H1 (cell line): ENCODE measurements around the gene FARP2. TPM values are rescaled to one million over a fixed set of nuclear protein-coding genes. Genes with fewer than 3 reads are reported as not detected.

Source experiments
- CTCF ChIA-PET: fragments of 300-600 bp; sonication (Branson Sonifier 250); formaldehyde crosslinking; loops from one replicate; lab custom pipeline; 2021; ENCODE audit not compliant: partially characterized antibody; lab: Charles Lee
- POLR2A ChIA-PET: fragments of 300-600 bp; sonication (Branson Sonifier 250); formaldehyde crosslinking; loops from one replicate; lab custom pipeline; 2021; ENCODE audit warnings: inconsistent platforms; ENCODE audit not compliant: partially characterized antibody; lab: Charles Lee
- DNase-seq, 2 experiments: peaks; one replicate each; pipeline versions ENCODE4 v3.0.0 to v3.0.0-alpha.2; 2010 to 2022; ENCODE audit warnings: low spot score in 2 of 2, low read depth in 1 of 2, mixed read lengths in 1 of 2
- FAIRE-seq: peaks from 2 replicates; lab custom pipeline; 2011; peaks lifted over from hg19 to GRCh38; lab: Jason Lieb, UNC
- H2AFZ ChIP-seq: 2 replicates; pipeline ENCODE4 v1.8.1; 2012; ENCODE audit warnings: low read length, inconsistent platforms
- H2AK5ac ChIP-seq: 2 replicates; pipeline ENCODE4 v1.6.1; 2013; ENCODE audit warnings: low read depth, low read length
- H2BK120ac ChIP-seq: replicated peaks from 2 replicates; pipeline ENCODE3; 2013; ENCODE audit warnings: low read depth, low read length, inconsistent platforms
- H2BK12ac ChIP-seq: 2 replicates; pipeline ENCODE4 v1.6.1; 2013; ENCODE audit warnings: low read depth, low read length
- H2BK15ac ChIP-seq: 2 replicates; pipeline ENCODE4 v1.6.1; 2013; ENCODE audit warnings: low read length
- H2BK20ac ChIP-seq: 2 replicates; pipeline ENCODE4 v1.6.1; 2013; ENCODE audit warnings: low read length
- H2BK5ac ChIP-seq: 2 replicates; pipeline ENCODE4 v1.6.1; 2013; ENCODE audit warnings: low read depth, low read length
- H3K14ac ChIP-seq: 2 replicates; pipeline ENCODE4 v1.6.1; 2013; ENCODE audit warnings: inconsistent platforms; ENCODE audit not compliant: insufficient read length
- H3K18ac ChIP-seq: 2 replicates; pipeline ENCODE4 v1.6.1; 2013; ENCODE audit warnings: low read length; ENCODE audit errors: extremely low read depth
- H3K23ac ChIP-seq: 2 replicates; pipeline ENCODE4 v1.6.1; 2013; ENCODE audit warnings: inconsistent platforms; ENCODE audit not compliant: insufficient read length
- H3K23me2 ChIP-seq: 2 replicates; pipeline ENCODE4 v1.6.1; 2013; ENCODE audit warnings: low read depth, low read length
- H3K27ac ChIP-seq: 2 replicates; pipeline ENCODE4 v1.6.1; 2011; ENCODE audit warnings: low read depth, low read length, inconsistent platforms
- H3K27me3 ChIP-seq, 4 experiments: replicated peaks in 1 of 4; 1 replicate in 1 of 4; 2 replicates in 3 of 4; pipeline versions ENCODE4 v1.6.1 to v1.8.1; 2011 to 2013; ENCODE audit warnings: low read length in 3 of 4, mild to moderate bottlenecking in 3 of 4, inconsistent platforms in 2 of 4, mixed read lengths in 2 of 4, moderate library complexity in 1 of 4; ENCODE audit not compliant: control insufficient read depth in 3 of 4, insufficient read depth in 3 of 4; ENCODE audit errors: extremely low read depth in 1 of 4
- H3K36me3 ChIP-seq, 4 experiments: 2 replicates each; pipeline versions ENCODE4 v1.6.1 to v1.8.1; 2011 to 2013; ENCODE audit warnings: mild to moderate bottlenecking in 4 of 4, low read length in 3 of 4, moderate library complexity in 2 of 4, control low read depth in 1 of 4, inconsistent platforms in 1 of 4; ENCODE audit not compliant: insufficient read depth in 4 of 4, control insufficient read depth in 2 of 4
- H3K4ac ChIP-seq: replicated peaks from 2 replicates; pipeline ENCODE3; 2013; ENCODE audit warnings: low read length, low read depth, mixed read lengths, inconsistent platforms; ENCODE audit not compliant: insufficient read length
- H3K4me1 ChIP-seq, 4 experiments: replicated peaks in 1 of 4; 1 replicate in 1 of 4; 2 replicates in 3 of 4; pipeline versions ENCODE4 v1.6.1 to v1.8.1; 2011 to 2013; ENCODE audit warnings: low read length in 3 of 4, inconsistent platforms in 2 of 4, mixed read lengths in 1 of 4; ENCODE audit not compliant: insufficient read depth in 4 of 4, control insufficient read depth in 3 of 4
- H3K4me2 ChIP-seq, 2 experiments: 2 replicates each; pipeline versions ENCODE4 v1.6.1 to v1.8.1; 2011 to 2013; ENCODE audit warnings: low read depth in 2 of 2, low read length in 2 of 2, control low read depth in 1 of 2, inconsistent platforms in 1 of 2, mild to moderate bottlenecking in 1 of 2; ENCODE audit not compliant: insufficient read depth in 1 of 2
- H3K4me3 ChIP-seq, 4 experiments: fragments of 200-600, 300-600 bp in 1 of 4; sonication (generic), shearing (Covaris generic), sonication (Bioruptor Twin) in 1 of 4; 2 replicates each; pipeline versions ENCODE4 v1.5.1 to v1.8.1; 2011 to 2016; ENCODE audit warnings: low read length in 4 of 4, low read depth in 3 of 4, control low read depth in 2 of 4, inconsistent platforms in 2 of 4, mild to moderate bottlenecking in 2 of 4, mixed read lengths in 1 of 4, moderate library complexity in 1 of 4; ENCODE audit not compliant: insufficient read depth in 2 of 4; ENCODE audit errors: extremely low read depth in 1 of 4
- H3K56ac ChIP-seq: replicated peaks from 2 replicates; pipeline ENCODE3; 2013; ENCODE audit warnings: low read depth, mild to moderate bottlenecking, mixed read lengths, low read length, inconsistent platforms; ENCODE audit not compliant: insufficient read length
- H3K79me1 ChIP-seq: 2 replicates; pipeline ENCODE4 v1.6.1; 2013; ENCODE audit warnings: low read depth, low read length, control low read depth
- H3K79me2 ChIP-seq, 2 experiments: 2 replicates each; pipeline versions ENCODE4 v1.6.1 to v1.8.1; 2012 to 2013; ENCODE audit warnings: low read length in 2 of 2, mild to moderate bottlenecking in 2 of 2, inconsistent platforms in 1 of 2; ENCODE audit not compliant: insufficient read depth in 2 of 2, control insufficient read depth in 1 of 2
- H3K9ac ChIP-seq, 4 experiments: replicated peaks in 1 of 4; 1 replicate in 1 of 4; 2 replicates in 3 of 4; pipeline versions ENCODE4 v1.6.1 to v1.8.1; 2011 to 2013; ENCODE audit warnings: low read depth in 3 of 4, low read length in 3 of 4, control low read depth in 2 of 4, mild to moderate bottlenecking in 2 of 4, moderate library complexity in 2 of 4, inconsistent platforms in 1 of 4; ENCODE audit errors: extremely low read depth in 1 of 4
- H3K9me3 ChIP-seq, 2 experiments: 2 replicates each; pipeline versions ENCODE4 v1.6.1 to v1.8.1; 2012 to 2013; ENCODE audit warnings: mild to moderate bottlenecking in 2 of 2, moderate library complexity in 2 of 2, control low read depth in 1 of 2, inconsistent platforms in 1 of 2, low read depth in 1 of 2, low read length in 1 of 2, mixed read lengths in 1 of 2; ENCODE audit not compliant: insufficient read depth in 2 of 2
- H4K20me1 ChIP-seq, 2 experiments: replicated peaks in 1 of 2; 2 replicates each; pipeline versions ENCODE3 to v1.8.1; 2011 to 2013; ENCODE audit warnings: inconsistent platforms in 2 of 2, low read length in 2 of 2, mild to moderate bottlenecking in 1 of 2; ENCODE audit not compliant: insufficient read depth in 2 of 2, control insufficient read depth in 1 of 2
- H4K5ac ChIP-seq: 2 replicates; pipeline ENCODE4 v1.6.1; 2013; ENCODE audit warnings: low read length, low read depth, mixed read lengths, inconsistent platforms; ENCODE audit not compliant: insufficient read length
- H4K8ac ChIP-seq: 2 replicates; pipeline ENCODE4 v1.8.0; 2013; ENCODE audit warnings: mild to moderate bottlenecking, moderate library complexity, low read length, inconsistent platforms; ENCODE audit not compliant: insufficient read depth; ENCODE audit errors: extremely low read depth
- H4K91ac ChIP-seq: replicated peaks from 2 replicates; pipeline ENCODE3; 2013; ENCODE audit warnings: low read length, mixed read lengths, inconsistent platforms; ENCODE audit not compliant: insufficient read length
- BRCA1 ChIP-seq: IDR thresholded peaks from 2 replicates; pipeline ENCODE4 v1.6.1; 2012; ENCODE audit warnings: low read depth, low read length, improper control_type of control experiment
- CBX8 ChIP-seq: fragments of 300-800, 300-1000 bp; sonication (generic); IDR thresholded peaks from 2 replicates; pipeline ENCODE4 v1.7.1; 2016; ENCODE audit warnings: low read depth, low read length, borderline replicate concordance
- EGR1 ChIP-seq: IDR thresholded peaks from 2 replicates; pipeline ENCODE4 v1.6.1; 2011; ENCODE audit warnings: low read depth, low read length, borderline replicate concordance
- RBBP5 ChIP-seq: IDR thresholded peaks from 2 replicates; pipeline ENCODE4 v1.7.1; 2012; ENCODE audit warnings: low read depth, mild to moderate bottlenecking, inconsistent platforms, low read length, moderate library complexity, borderline replicate concordance
- SRF ChIP-seq: IDR thresholded peaks from 2 replicates; pipeline ENCODE4 v1.6.1; 2011; ENCODE audit warnings: mild to moderate bottlenecking, low read depth, low read length, moderate library complexity
- TCF12 ChIP-seq: IDR thresholded peaks from 2 replicates; pipeline ENCODE4 v1.6.1; 2011; ENCODE audit warnings: low read depth, mild to moderate bottlenecking, low read length
- WGBS, 2 experiments: shearing (Covaris generic) in 1 of 2; methylation state at CpG; one replicate each; pipeline versions ENCODE4 v1.1.6 to v1.1.7; 2013 to 2015; ENCODE audit warnings: low lambda C conversion rate in 2 of 2, mixed read lengths in 2 of 2, inconsistent platforms in 1 of 2, low coverage in 1 of 2, missing lambda C conversion rate in 1 of 2; ENCODE audit not compliant: insufficient replicate concordance in 2 of 2, insufficient coverage in 1 of 2, insufficient read length in 1 of 2; ENCODE audit errors: extremely low coverage in 1 of 2, missing lambda C conversion rate in 1 of 2; 5-methylcytosine and 5-hydroxymethylcytosine counted together
- polyA plus RNA-seq, 7 experiments: library from polyadenylated mRNA; depleted of rRNA in 3 of 7; stranded (reverse) in 5 of 7; unstranded in 2 of 7; fragments of >200 nt in 5 of 7; fragments of 200-250 nt in 2 of 7; gene quantifications; 1 replicate in 5 of 7; 2 replicates in 1 of 7; 4 replicates in 1 of 7; pipeline versions ENCODE4 v1.2.1 to v1.2.3, GENCODE V29; 2011 to 2013; ENCODE audit warnings: missing spikeins in 2 of 7, mixed read lengths in 2 of 7
- total RNA-seq: library from RNA; stranded (reverse); fragmentation: NEBNext Ultra II Directional; extraction: Animal tissue kit (Norgen Biotek cat#: 25700); gene quantifications from 2 replicates; pipeline ENCODE4 v1.2.1, GENCODE V29; 2021

FARP2 gene
- total and polyA plus RNA-seq, 2 of the 8 experiments (the other 6 are each of a cell fraction or from before 2014, with no cell fraction given): 12.4 to 33.4 TPM

DNA sequence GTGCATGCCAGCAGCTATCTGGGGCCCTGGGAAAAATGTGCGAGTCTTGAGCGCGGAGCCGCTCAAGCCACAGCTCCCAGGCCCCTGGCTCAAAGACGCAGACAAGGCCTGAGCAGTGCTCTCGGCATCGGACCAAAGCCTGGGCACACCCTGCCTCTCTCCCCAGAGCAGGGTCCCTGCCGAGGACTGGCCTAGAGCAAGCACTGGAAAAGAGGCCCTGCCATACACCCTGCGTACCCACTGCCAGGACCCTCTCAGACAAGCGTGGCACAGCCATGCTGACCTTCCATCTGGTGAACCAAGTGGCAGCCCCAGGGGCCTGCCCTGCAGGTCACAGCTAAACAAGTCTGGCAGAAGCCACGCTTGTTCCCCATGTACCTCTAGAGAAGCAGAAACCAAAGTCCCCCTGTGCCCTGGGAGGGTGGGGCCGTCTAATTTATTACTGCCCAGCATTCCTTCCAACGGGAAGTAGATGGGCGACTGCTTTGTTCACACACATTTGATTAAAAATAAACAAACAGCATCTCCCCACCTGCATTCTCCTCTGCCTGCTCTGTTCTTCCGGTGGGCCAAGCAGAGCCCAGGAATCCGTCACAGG is 138.3 kb downstream of the FARP2 start:
- no peak overlapping the region for H2BK120ac ChIP-seq
- peaks cover 12 to 30% of the 10 kb centered on the region in 2 experiments for H4K20me1 ChIP-seq
- H4K5ac ChIP-seq: no peak overlapping the region
- FAIRE-seq (no peak), DNase-seq (no peak)
- H3K4me3 ChIP-seq: no peak overlapping the region
- H3K4me2 ChIP-seq: no peak overlapping the region
- H3K9me3 ChIP-seq: no peaks in the 10 kb centered on the region
- H3K79me2 ChIP-seq: no peaks in the 10 kb centered on the region; a peak in 1 of 4 replicates
- no peak overlapping the region for H3K9ac ChIP-seq
- H3K36me3 ChIP-seq: peaks cover 7 to 51% (median 38%) of the 10 kb centered on the region in 4 experiments
- H3K79me1 ChIP-seq: peaks cover 2% of the 10 kb centered on the region; the same call in 1 of the 2 replicates
- no peak overlapping the region for H2BK15ac ChIP-seq
- H3K27me3 ChIP-seq: no peaks in the 10 kb centered on the region
- H3K56ac ChIP-seq: no peak overlapping the region
- 92% methylated on average over 12 of the region's 16 CpGs; no CpG with 5 or more reads in 1 of the 2 experiments for WGBS, 2 experiments
- no peak overlapping the region for H3K27ac ChIP-seq
- CTCF ChIA-PET: interaction anchor here (1.8 kb wide), 1 partner anchor 12 kb away, joined by 5 read pairs; no protein-coding TSS in a partner anchor
- no peak overlapping the region for H4K8ac ChIP-seq
- POLR2A ChIA-PET: interaction anchor here (5.1 to 9.1 kb wide), 2 partner anchors 12 to 14 kb away, joined by 24 to 104 read pairs; partner anchors contain the start of gene STK25
- H2AFZ ChIP-seq: no peak overlapping the region
- no peaks in the 10 kb centered on the region for H3K23me2 ChIP-seq
- H3K4ac ChIP-seq: no peak overlapping the region
- no peak overlapping the region for H2BK20ac ChIP-seq
- no peak overlapping the region for H4K91ac ChIP-seq
- no peak overlapping the region for H3K18ac ChIP-seq
- no peak overlapping the region for H2AK5ac ChIP-seq
- no peak overlapping the region for H2BK12ac ChIP-seq
- H3K23ac ChIP-seq: no peak overlapping the region
- H3K14ac ChIP-seq: no peak overlapping the region
- H3K4me1 ChIP-seq: no peaks in the 10 kb centered on the region; a peak in 1 of 7 replicates
- no peak overlapping the region for H2BK5ac ChIP-seq
- TF ChIP-seq SRF (no peak), EGR1 (no peak), BRCA1 (no peak), RBBP5 (no peak), TCF12 (no peak), CBX8 (no peak)
